Gastrocnemius medialis (tissue), 4 donors: ENCODE data around the gene ZC3H7A.
"Not testable (repeated sequence)": the region's sequence is repeated elsewhere in the genome, so short reads cannot be mapped to it uniquely, and the experiment has no call there.

Source experiments
- CTCF ChIP-seq, 5 experiments: fragments of 450-650 bp in 3 of 5; fragments of 200-600 bp in 2 of 5; sonication (generic) in 2 of 5; IDR thresholded peaks in 4 of 5; conservative IDR thresholded peaks in 1 of 5; 1 replicate in 4 of 5; 2 replicates in 1 of 5; pipeline ENCODE4 v1.5.1; 2016 to 2019; ENCODE audit warnings: antibody characterized with exemption in 5 of 5, mild to moderate bottlenecking in 3 of 5, moderate library complexity in 3 of 5
- POLR2A ChIP-seq, 2 donors: fragments of 450-650 bp; IDR thresholded peaks; one replicate each; pipeline ENCODE4 v1.6.1; 2017; ENCODE audit warnings: antibody characterized with exemption in 2 of 2, mild to moderate bottlenecking in 2 of 2, moderate library complexity in 2 of 2

- TF ChIP-seq CTCF (IDR thresholded peaks at IDR 0.05 in 4 of 5, conservative IDR thresholded peaks at IDR 0.05 in 1 of 5); POLR2A (IDR thresholded peaks at IDR 0.05): not testable (repeated sequence)
Observed at GRCh38 chr16:11818970-11819369, 21.9 kb upstream of the ZC3H7A start.
